ENCODE data around the gene TRIP12. TPM values are rescaled to one million over a fixed set of nuclear protein-coding genes. Genes with fewer than 3 reads are reported as not detected.
"Not testable (repeated sequence)": the region's sequence is repeated elsewhere in the genome, so short reads cannot be mapped to it uniquely, and the experiment has no call there.

TRIP12 gene
- total RNA-seq, 1 donor from 2014 or later, result 162 TPM

DNA sequence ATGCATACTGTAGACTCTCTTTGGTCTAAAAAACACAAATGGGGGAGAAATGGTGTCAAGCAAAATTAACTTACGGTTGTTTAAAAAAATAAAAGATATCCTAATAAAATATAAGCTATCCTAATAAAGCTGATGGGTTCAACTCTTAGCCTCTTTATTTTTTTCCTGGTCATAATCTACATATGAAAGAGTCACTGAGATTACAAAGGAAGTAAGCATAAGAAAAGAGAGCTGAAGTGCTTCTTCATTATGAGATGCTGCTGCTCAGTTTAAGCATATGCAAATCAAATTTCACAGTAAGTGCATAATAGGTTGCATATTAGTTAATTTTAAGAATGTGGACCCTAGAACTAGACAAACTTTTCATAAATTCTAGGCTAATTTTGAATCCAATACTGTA lies 147.6 kb downstream of the TRIP12 start:
- no peak for DNase-seq (ENCODE audit: extremely low spot score in 2 of 2)
- Histone ChIP-seq H3K4me1 (no peaks in the 10 kb centered on the region), H3K27ac (no peak overlapping the region), H3K36me3 (peaks cover 0 to 75% of the 10 kb centered on the region in 2 donors), H3K9me3 (no peaks in the 10 kb centered on the region), H3K27me3 (no peaks in the 10 kb centered on the region), H3K4me3 (no peak overlapping the region)
- intact Hi-C loops (cut with DNase I), result no loop called here
- no peak for TF ChIP-seq POLR2AphosphoS5 (IDR thresholded peaks at IDR 0.05; ENCODE audit: insufficient read depth in 1 of 2, low read depth in 1 of 2)
- TF ChIP-seq CTCF (IDR thresholded peaks at IDR 0.05), result no peak
- TF ChIP-seq POLR2A (IDR thresholded peaks at IDR 0.05), result no peak

GRCh38 chr2:229768235-229768634 lies 153.6 kb downstream of the TRIP12 start:
- Histone ChIP-seq H3K27ac (no peak overlapping the region), H3K27me3 (no peaks in the 10 kb centered on the region), H3K36me3 (peaks cover 0 to 93% of the 10 kb centered on the region in 2 donors), H3K4me3 (no peak overlapping the region), H3K4me1 (no peaks in the 10 kb centered on the region), H3K9me3 (no peaks in the 10 kb centered on the region)
- intact Hi-C loops (cut with DNase I), result no loop called here
- no peak for DNase-seq (ENCODE audit: extremely low spot score in 2 of 2)
- TF ChIP-seq POLR2AphosphoS5 (IDR thresholded peaks at IDR 0.05; ENCODE audit: insufficient read depth in 1 of 2, low read depth in 1 of 2), result no peak
- TF ChIP-seq POLR2A (IDR thresholded peaks at IDR 0.05), result no peak

- intact Hi-C loops (cut with DNase I), result no loop called here
- TF ChIP-seq POLR2A (IDR thresholded peaks at IDR 0.05) (no peak), CTCF (IDR thresholded peaks at IDR 0.05) (no peak), POLR2AphosphoS5 (IDR thresholded peaks at IDR 0.05; ENCODE audit: insufficient read depth in 1 of 2, low read depth in 1 of 2) (no peak)
- H3K9me3 ChIP-seq, result no peaks in the 10 kb centered on the region
- H3K36me3 ChIP-seq, result peaks cover 0 to 73% of the 10 kb centered on the region in 2 donors
- H3K27ac ChIP-seq, result no peak overlapping the region
- no peaks in the 10 kb centered on the region for H3K27me3 ChIP-seq
- no peak for DNase-seq (ENCODE audit: extremely low spot score in 2 of 2)
- no peak overlapping the region for H3K4me3 ChIP-seq
- no peaks in the 10 kb centered on the region for H3K4me1 ChIP-seq
Observed at GRCh38 chr2:229765721-229766120, 156.1 kb downstream of the TRIP12 start.

DNA sequence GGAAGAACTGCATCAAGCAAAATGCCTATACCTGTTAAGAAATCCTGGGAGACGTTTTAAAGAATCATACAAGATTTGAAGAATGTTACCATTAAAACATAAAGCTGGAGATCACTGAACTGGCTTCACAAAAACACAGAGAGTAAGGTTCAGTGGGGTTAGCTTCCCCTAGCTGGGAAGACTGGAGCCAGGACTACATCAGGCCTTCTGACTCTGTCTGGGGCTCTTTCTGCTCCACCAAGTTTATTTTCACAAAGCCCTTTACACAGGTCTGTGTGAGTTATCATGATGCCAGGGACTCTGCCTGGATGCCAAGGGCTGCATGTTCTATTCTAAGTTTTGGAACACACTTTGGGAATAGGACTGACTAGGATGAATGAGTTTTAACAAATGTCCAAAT lies 160.1 kb downstream of the TRIP12 start:
- peaks cover 0 to 38% of the 10 kb centered on the region in 2 donors for H3K36me3 ChIP-seq

GRCh38 chr2:229757462-229757861 lies 164.3 kb downstream of the TRIP12 start:
- H3K4me3 ChIP-seq; DNase-seq (ENCODE audit: extremely low spot score in 2 of 2); H3K9me3 ChIP-seq; H3K27me3 ChIP-seq; H3K36me3 ChIP-seq; H3K27ac ChIP-seq; H3K4me1 ChIP-seq; intact Hi-C loops (cut with DNase I): not testable (repeated sequence)

More for the DNA sequence above, 160.1 kb downstream of the TRIP12 start:
- Histone ChIP-seq H3K27ac (no peak overlapping the region), H3K27me3 (no peaks in the 10 kb centered on the region), H3K9me3 (no peaks in the 10 kb centered on the region), H3K4me3 (no peak overlapping the region), H3K4me1 (no peaks in the 10 kb centered on the region)
- DNase-seq (ENCODE audit: extremely low spot score in 2 of 2), result no peak
- intact Hi-C loops (cut with DNase I), result no loop called here
- TF ChIP-seq CTCF (IDR thresholded peaks at IDR 0.05), result no peak
- TF ChIP-seq POLR2A (IDR thresholded peaks at IDR 0.05), result no peak
- no peak for TF ChIP-seq POLR2AphosphoS5 (IDR thresholded peaks at IDR 0.05; ENCODE audit: insufficient read depth in 1 of 2, low read depth in 1 of 2)

- Histone ChIP-seq H3K4me1 (no peaks in the 10 kb centered on the region), H3K9me3 (no peaks in the 10 kb centered on the region), H3K27ac (no peak overlapping the region), H3K27me3 (no peaks in the 10 kb centered on the region), H3K4me3 (no peak overlapping the region), H3K36me3 (no peaks in the 10 kb centered on the region)
- intact Hi-C loops (cut with DNase I), result no loop called here
- TF ChIP-seq POLR2AphosphoS5 (IDR thresholded peaks at IDR 0.05; ENCODE audit: insufficient read depth in 1 of 2, low read depth in 1 of 2) (no peak), POLR2A (IDR thresholded peaks at IDR 0.05) (no peak), CTCF (IDR thresholded peaks at IDR 0.05) (no peak)
- no peak for DNase-seq (ENCODE audit: extremely low spot score in 2 of 2)
Observed at GRCh38 chr2:229752970-229753729, 168.7 kb downstream of the TRIP12 start.
